ENCODE results near the gene UNC13D.

GRCh38 chr17:75889454-75889853 lies 45.2 kb upstream of the UNC13D start:
- TF ChIP-seq POLR2A (IDR thresholded peaks at IDR 0.05; ENCODE audit: low read depth): no peak
- no peak for TF ChIP-seq CTCF (IDR thresholded peaks at IDR 0.05)
- TF ChIP-seq POLR2AphosphoS5 (IDR thresholded peaks at IDR 0.05): no peak

Measured in esophagus muscularis mucosa (tissue), 3 donors.